Panc1 (cell line): ENCODE measurements around the gene DIP2C. TPM values are rescaled to one million over a fixed set of nuclear protein-coding genes. Genes with fewer than 3 reads are reported as not detected.

Source experiments
- ATAC-seq: fragments of 200-7000 bp; cut with Tn5 transposase; 2 replicates; pipeline ENCODE4 v1.9.1; 2020; ENCODE audit warnings: mild to moderate bottlenecking, moderate library complexity
- BruUV-seq: library from RNA; stranded (reverse); fragments of 400-500 nt; replicated peaks from 2 replicates; lab custom pipeline; 2021; lab: Mats Ljungman, UMichigan
- CTCF ChIA-PET: fragments of 300-600 bp; sonication (Branson Sonifier 250); formaldehyde crosslinking; loops from one replicate; lab custom pipeline; 2022; ENCODE audit warnings: antibody characterized with exemption; lab: Charles Lee
- POLR2A ChIA-PET: fragments of 300-600 bp; sonication (Branson Sonifier 250); formaldehyde crosslinking; loops from one replicate; lab custom pipeline; 2022; ENCODE audit warnings: antibody characterized with exemption; lab: Charles Lee
- DNase-seq: peaks from one replicate; pipeline ENCODE4 v3.0.0-alpha.2; 2010; ENCODE audit warnings: low read depth, low spot score
- H3K27ac ChIP-seq: 2 replicates; pipeline ENCODE4 v1.5.1; 2011; ENCODE audit warnings: mild to moderate bottlenecking, low read length, inconsistent platforms
- H3K27me3 ChIP-seq: fragments of 200-500 bp; sonication (Bioruptor generic); 2 replicates; pipeline ENCODE4 v1.6.0; 2014; ENCODE audit warnings: low read length, inconsistent platforms; ENCODE audit not compliant: control insufficient read depth, insufficient read depth
- H3K36me3 ChIP-seq: fragments of 200-500 bp; sonication (Bioruptor generic); 2 replicates; pipeline ENCODE4 v1.5.1; 2014; ENCODE audit warnings: inconsistent platforms, mild to moderate bottlenecking, low read length, moderate library complexity; ENCODE audit not compliant: control insufficient read depth, insufficient read depth
- H3K4me1 ChIP-seq: 2 replicates; pipeline ENCODE4 v1.5.1; 2011; ENCODE audit warnings: inconsistent platforms, mild to moderate bottlenecking, low read length, moderate library complexity; ENCODE audit not compliant: control insufficient read depth, insufficient read depth
- H3K4me3 ChIP-seq, 2 experiments: 2 replicates each; pipeline ENCODE4 v1.5.1; 2011 to 2012; ENCODE audit warnings: low read depth in 2 of 2, low read length in 2 of 2, mild to moderate bottlenecking in 2 of 2, inconsistent platforms in 1 of 2, moderate library complexity in 1 of 2
- H3K9me3 ChIP-seq: fragments of 200-500 bp; sonication (Bioruptor generic); 2 replicates; pipeline ENCODE4 v1.5.1; 2014; ENCODE audit warnings: low read depth, mild to moderate bottlenecking, inconsistent platforms, low read length, moderate library complexity; ENCODE audit not compliant: control insufficient read depth, insufficient read depth
- CTCF ChIP-seq: fragments of 450-650 bp; IDR thresholded peaks from 2 replicates; pipeline ENCODE4 v1.5.1; 2017; ENCODE audit warnings: mild to moderate bottlenecking
- POLR2AphosphoS5 ChIP-seq: IDR thresholded peaks from 2 replicates; pipeline ENCODE4 v1.6.1; 2012; ENCODE audit warnings: mild to moderate bottlenecking, low read depth, low read length, moderate library complexity
- REST ChIP-seq, 2 experiments: IDR thresholded peaks; 2 replicates each; pipeline ENCODE4 v1.6.1; 2011 to 2012; ENCODE audit warnings: low read depth in 2 of 2, control low read depth in 1 of 2, low read length in 1 of 2, mild to moderate bottlenecking in 1 of 2, moderate library complexity in 1 of 2; ENCODE audit not compliant: insufficient read depth in 1 of 2
- SIN3A ChIP-seq: IDR thresholded peaks from 2 replicates; pipeline ENCODE4 v1.6.1; 2012; ENCODE audit warnings: low read depth, mild to moderate bottlenecking, low read length, moderate library complexity, borderline replicate concordance; ENCODE audit not compliant: insufficient read depth
- TCF7L2 ChIP-seq: IDR thresholded peaks from 2 replicates; pipeline ENCODE4 v1.6.1; 2011; ENCODE audit warnings: mild to moderate bottlenecking, low read depth, low read length, inconsistent platforms
- in situ Hi-C: cut with HindIII; loops from 2 replicates; pipeline ENCODE4 v1.10.0; 2016; ENCODE audit warnings: low sequenced_read_pairs, low pct_unique_long_range_greater_than_20kb
- intact Hi-C: fragments of 100-400 bp; cut with micrococcal nuclease; formaldehyde crosslinking; loops from one replicate; pipeline ENCODE4 v1.10.0; 2022; ENCODE audit not compliant: unreplicated experiment
- total RNA-seq: library from RNA; stranded (reverse); gene quantifications from one replicate; pipeline ENCODE4 v1.2.1, GENCODE V29; 2021; ENCODE audit not compliant: unreplicated experiment

DIP2C gene
- total RNA-seq, 1 experiment from 2014 or later, result 13.2 TPM

- ChIA-PET POLR2A (no interaction called here), CTCF (no interaction called here)
- no TSS peak for BruUV-seq
- in situ Hi-C loops, result no loop called here
- Histone ChIP-seq H3K4me1 (no peaks in the 10 kb centered on the region), H3K27me3 (no peaks in the 10 kb centered on the region), H3K9me3 (no peaks in the 10 kb centered on the region; the same call in 1 of the 2 replicates), H3K4me3 (no peak overlapping the region), H3K36me3 (no peaks in the 10 kb centered on the region), H3K27ac (no peak overlapping the region)
- no peak for DNase-seq
- intact Hi-C loops, result no loop called here
- no peak for ATAC-seq
- no peak for TF ChIP-seq REST (IDR thresholded peaks at IDR 0.05; ENCODE audit: insufficient read depth in 1 of 2, low read depth in 2 of 2, low read length in 1 of 2)
- TF ChIP-seq CTCF, result no peak
- TF ChIP-seq POLR2AphosphoS5, result no peak
- TF ChIP-seq SIN3A, result no peak
- TF ChIP-seq TCF7L2, result no peak
These were observed 24.7 kb upstream of the DIP2C start for GRCh38 chr10:714214-714613.

- no peaks in the 10 kb centered on the region for H3K4me1 ChIP-seq
- intact Hi-C loops, result no loop called here
- H3K36me3 ChIP-seq, result no peaks in the 10 kb centered on the region
- CTCF ChIA-PET, result no interaction called here
- no peak for DNase-seq
- H3K4me3 ChIP-seq, result no peak overlapping the region
- no peak overlapping the region for H3K27ac ChIP-seq
- in situ Hi-C loops, result no loop called here
- no peaks in the 10 kb centered on the region; the same call in 1 of the 2 replicates for H3K9me3 ChIP-seq
- BruUV-seq, result no TSS peak
- H3K27me3 ChIP-seq, result no peaks in the 10 kb centered on the region
- no peak for ATAC-seq
- TF ChIP-seq CTCF (no peak), REST (IDR thresholded peaks at IDR 0.05; ENCODE audit: insufficient read depth in 1 of 2, low read depth in 2 of 2, low read length in 1 of 2) (no peak), SIN3A (no peak), POLR2AphosphoS5 (no peak), TCF7L2 (no peak)
- POLR2A ChIA-PET, result interaction anchor here (0.5 kb wide), 1 partner anchor 22 kb away, joined by 4 read pairs; no protein-coding TSS in a partner anchor
These were observed 23.1 kb upstream of the DIP2C start for GRCh38 chr10:712575-712974.
